Spleen (tissue), 11 donors: Measurements from ENCODE around the gene SNRNP200. TPM values are rescaled to one million over a fixed set of nuclear protein-coding genes. Genes with fewer than 3 reads are reported as not detected.

Experiments
- DNase-seq: peaks from one replicate; pipeline ENCODE4 v3.0.0-alpha.2; 2020
- H3K27ac ChIP-seq, 8 donors: fragments of 200-600 bp; sonication (generic) in 7 of 8; 1 replicate in 4 of 8; 2 replicates in 4 of 8; pipeline versions ENCODE4 v1.5.0 to v1.8.0; 2016 to 2021; ENCODE audit warnings: inconsistent platforms in 4 of 8, mild to moderate bottlenecking in 4 of 8, moderate library complexity in 1 of 8
- H3K27me3 ChIP-seq, 7 donors: fragments of 200-600 bp; sonication (generic) in 6 of 7; replicated peaks in 1 of 7; 1 replicate in 4 of 7; 2 replicates in 3 of 7; pipeline versions ENCODE4 v1.5.0 to v1.8.0; 2016 to 2021; ENCODE audit warnings: inconsistent platforms in 3 of 7, mild to moderate bottlenecking in 1 of 7
- H3K36me3 ChIP-seq, 6 donors: fragments of 200-600 bp; sonication (generic) in 5 of 6; 1 replicate in 4 of 6; 2 replicates in 2 of 6; pipeline versions ENCODE4 v1.5.0 to v1.8.0; 2016 to 2021; ENCODE audit warnings: inconsistent platforms in 2 of 6
- H3K4me1 ChIP-seq, 6 donors: fragments of 200-600 bp; sonication (generic) in 5 of 6; 1 replicate in 3 of 6; 2 replicates in 3 of 6; pipeline versions ENCODE4 v1.5.0 to v1.8.0; 2016 to 2021; ENCODE audit warnings: inconsistent platforms in 3 of 6
- H3K4me3 ChIP-seq, 8 donors: fragments of 200-600 bp; sonication (generic) in 7 of 8; 1 replicate in 4 of 8; 2 replicates in 4 of 8; pipeline versions ENCODE4 v1.5.0 to v1.8.0; 2016 to 2021; ENCODE audit warnings: inconsistent platforms in 4 of 8, mild to moderate bottlenecking in 4 of 8, moderate library complexity in 2 of 8
- H3K9me3 ChIP-seq, 8 donors: fragments of 200-600 bp; sonication (generic) in 7 of 8; 1 replicate in 4 of 8; 2 replicates in 4 of 8; pipeline versions ENCODE4 v1.5.0 to v1.8.0; 2016 to 2021; ENCODE audit warnings: inconsistent platforms in 4 of 8
- CTCF ChIP-seq, 11 experiments: fragments of 200-600 bp in 7 of 11; fragments of 450-650 bp in 4 of 11; sonication (generic) in 4 of 11; IDR thresholded peaks in 8 of 11; conservative IDR thresholded peaks in 3 of 11; 1 replicate in 7 of 11; 2 replicates in 4 of 11; pipeline versions ENCODE4 v1.4.0 to v1.8.0; 2016 to 2021; ENCODE audit warnings: antibody characterized with exemption in 11 of 11, inconsistent platforms in 4 of 11, mild to moderate bottlenecking in 1 of 11
- POLR2A ChIP-seq, 3 donors: fragments of 450-650 bp; IDR thresholded peaks; one replicate each; pipeline ENCODE4 v1.5.1; 2017; ENCODE audit warnings: antibody characterized with exemption in 3 of 3, mild to moderate bottlenecking in 1 of 3
- POLR2AphosphoS5 ChIP-seq, 3 donors: sonication (generic); formaldehyde crosslinking; IDR thresholded peaks; one replicate each; pipeline ENCODE4 v1.5.1; 2017; ENCODE audit warnings: antibody characterized with exemption in 3 of 3
- WGBS, 5 donors: extraction: QIAGEN DNeasy Blood & Tissue Kit in 3 of 5; methylation state at CpG; one replicate each; pipeline versions ENCODE4 v1.1.5 to v1.1.7; 2013 to 2018; 5-methylcytosine and 5-hydroxymethylcytosine counted together
- intact Hi-C: fragments of 100-400 bp; cut with DNase I; formaldehyde crosslinking; loops from one replicate; pipeline ENCODE4 v1.15.0; 2023; ENCODE audit warnings: low total_unique reads
- polyA plus RNA-seq, 3 donors: library from polyadenylated mRNA; stranded (reverse); fragments of 200-250 nt; gene quantifications; one replicate each; pipeline ENCODE4 v1.2.1, GENCODE V29; 2013
- total RNA-seq, 7 donors: library from RNA; depleted of rRNA in 3 of 7; stranded (reverse); fragments of >200 nt in 3 of 7; fragmentation: NEBNext Ultra II Directional in 4 of 7; extraction: Animal tissue kit (Norgen Biotek cat#: 25700) in 4 of 7; gene quantifications; one replicate each; pipeline versions ENCODE4 v1.1.0 to v1.2.1, GENCODE V29; 2016 to 2021
- donor health status: healthy with polysubstance abuse.
- donor health status: DM: no; HTN: no; CAD: no; lungs with moderate emphysema.
- donor health status: DM: no; HTN: no; CAD: no.
- donor health status: Bipolar disorder and iron deficiency.
- donor health status: healthy.
- donor health status: DM: no; HTN: no; CAD: no.
- donor health status: DM: yes; HTN: yes; CAD: no.

The SNRNP200 gene
- total and polyA plus RNA-seq, 10 donors, result 60.5 to 139 (median 118) TPM

- Histone ChIP-seq H3K4me3 (no peak overlapping the region), H3K27me3 (no peaks in the 10 kb centered on the region), H3K36me3 (peaks cover 0 to 6% (median 0%) of the 10 kb centered on the region in 6 donors), H3K27ac (peak overlapping the region in 3 of 8 donors; percentile 96 to 97 (median 97)), H3K4me1 (peaks cover 10 to 43% (median 21%) of the 10 kb centered on the region in 6 donors), H3K9me3 (no peaks in the 10 kb centered on the region)
- 40 to 55% (median 44%) methylated on average over 3 of the region's 3 CpGs for WGBS, 5 donors
- DNase-seq, result no peak
- TF ChIP-seq POLR2A (IDR thresholded peaks at IDR 0.05) (no peak), CTCF (IDR thresholded peaks at IDR 0.05 in 8 of 11, conservative IDR thresholded peaks at IDR 0.05 in 3 of 11) (no peak), POLR2AphosphoS5 (IDR thresholded peaks at IDR 0.05) (no peak)
- intact Hi-C loops, result no loop called here
Observed at GRCh38 chr2:96336873-96337272, 31.5 kb upstream of the SNRNP200 start.

DNA sequence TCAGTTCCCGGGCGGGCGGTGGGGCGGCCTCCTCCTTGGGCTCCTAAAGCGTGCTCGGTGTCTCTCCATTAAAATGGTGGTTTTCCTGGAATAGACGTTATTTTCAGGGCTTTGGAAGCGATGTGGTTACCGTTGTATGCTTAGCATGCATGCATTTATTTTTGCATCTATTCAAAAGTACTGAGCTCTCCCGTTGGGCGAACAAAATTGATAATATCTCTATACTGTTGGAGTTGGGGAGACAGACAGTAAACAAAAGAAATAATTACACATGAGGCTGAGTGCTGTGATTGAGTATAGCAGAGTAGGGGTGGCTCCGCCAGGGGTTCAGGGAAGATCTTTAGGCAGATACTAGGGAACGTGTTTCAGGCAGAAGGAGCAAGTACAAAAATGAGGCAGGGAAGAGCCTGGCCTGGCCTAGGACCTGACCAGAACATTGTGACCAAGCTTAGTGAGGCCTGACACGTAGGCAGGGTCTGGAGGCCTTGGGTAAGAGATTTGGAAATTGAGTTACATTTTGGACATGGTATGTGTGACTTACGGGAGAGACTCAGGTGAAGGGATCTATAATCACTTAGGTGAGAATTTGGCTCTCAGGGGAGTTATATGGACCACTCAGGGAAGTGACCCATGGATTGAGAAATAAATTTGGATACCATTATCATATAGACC is 30.9 kb upstream of the SNRNP200 start:
- 14 to 28% (median 18%) methylated on average over 9 to 15 of the region's 15 CpGs for WGBS, 5 donors
- H3K27ac ChIP-seq, result peak overlapping the region in 7 of 8 donors; percentile 93 to 97 (median 96)
- intact Hi-C loops, result no loop called here

DNA sequence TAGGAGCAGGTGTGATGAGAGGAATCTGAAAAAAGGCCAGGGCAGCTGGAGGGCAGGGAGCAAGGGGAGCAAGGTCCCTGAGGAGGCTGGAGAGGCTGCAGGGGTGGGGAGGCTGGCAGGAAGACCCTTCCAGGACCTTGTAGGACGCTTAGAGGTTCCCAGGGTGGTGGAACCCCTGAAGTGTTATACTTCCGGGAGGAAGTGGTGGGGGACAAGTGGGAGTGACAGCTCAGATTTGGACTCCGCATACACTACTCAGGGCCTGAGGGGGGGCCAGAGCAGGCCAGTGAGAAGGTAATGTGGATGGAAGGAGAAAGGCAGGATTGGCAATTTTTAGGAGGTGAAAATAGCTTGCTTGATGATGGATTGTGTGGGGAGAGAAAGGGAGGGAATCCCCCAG is 28.4 kb upstream of the SNRNP200 start:
- no peaks in the 10 kb centered on the region for H3K36me3 ChIP-seq
- intact Hi-C loops, result no loop called here

More for the DNA sequence above, 30.9 kb upstream of the SNRNP200 start:
- Histone ChIP-seq H3K36me3 (no peaks in the 10 kb centered on the region), H3K4me1 (peaks cover 10 to 43% (median 21%) of the 10 kb centered on the region in 6 donors), H3K27me3 (no peaks in the 10 kb centered on the region), H3K4me3 (peak overlapping the region; percentile 60 to 90 (median 68)), H3K9me3 (no peaks in the 10 kb centered on the region)
- TF ChIP-seq POLR2A (IDR thresholded peaks at IDR 0.05), result no peak
- no peak for TF ChIP-seq POLR2AphosphoS5 (IDR thresholded peaks at IDR 0.05)
- no peak for TF ChIP-seq CTCF (IDR thresholded peaks at IDR 0.05 in 8 of 11, conservative IDR thresholded peaks at IDR 0.05 in 3 of 11)
- DNase-seq, result no peak

More for the DNA sequence above, 28.4 kb upstream of the SNRNP200 start:
- H3K27ac ChIP-seq, result peak overlapping the region in 1 of 8 donors; percentile 9
- TF ChIP-seq CTCF (IDR thresholded peaks at IDR 0.05 in 8 of 11, conservative IDR thresholded peaks at IDR 0.05 in 3 of 11) (no peak), POLR2AphosphoS5 (IDR thresholded peaks at IDR 0.05) (no peak), POLR2A (IDR thresholded peaks at IDR 0.05) (no peak)
- H3K4me3 ChIP-seq, result no peak overlapping the region
- H3K27me3 ChIP-seq, result no peaks in the 10 kb centered on the region
- H3K9me3 ChIP-seq, result no peaks in the 10 kb centered on the region
- DNase-seq, result no peak
- peaks cover 10 to 43% (median 21%) of the 10 kb centered on the region in 6 donors for H3K4me1 ChIP-seq
- 62 to 80% (median 65%) methylated on average over 3 of the region's 3 CpGs for WGBS, 5 donors
